Smooth muscle cell (in vitro differentiated cells): Measurements from ENCODE around the gene PAPPA. TPM values are rescaled to one million over a fixed set of nuclear protein-coding genes. Genes with fewer than 3 reads are reported as not detected.
A peak's percentile ranks its signal among the peaks of the same experiment; 100 is the strongest.

Source experiments
- DNase-seq: peaks from one replicate; lab custom pipeline; 2025; ENCODE audit not compliant: unreplicated experiment; lab: John Stamatoyannopoulos, UW
- H2AFZ ChIP-seq: fragments of 200-600 bp; sonication (generic); 2 replicates; pipeline ENCODE4 v1.6.0; 2016; ENCODE audit warnings: antibody characterized with exemption, low read depth, mild to moderate bottlenecking
- H3F3A ChIP-seq: fragments of 200-600 bp; sonication (generic); 2 replicates; pipeline ENCODE4 v1.6.0; 2017; ENCODE audit warnings: antibody characterized with exemption, low read depth
- H3K27ac ChIP-seq: fragments of 200-600 bp; sonication (generic); 2 replicates; pipeline ENCODE4 v1.5.1; 2016; ENCODE audit warnings: low read depth, mild to moderate bottlenecking
- H3K27me3 ChIP-seq: fragments of 200-600 bp; sonication (generic); 2 replicates; pipeline ENCODE4 v1.6.1; 2016; ENCODE audit warnings: low read depth, mild to moderate bottlenecking
- H3K36me3 ChIP-seq: fragments of 200-600 bp; sonication (generic); 2 replicates; pipeline ENCODE4 v1.5.1; 2016; ENCODE audit warnings: low read depth
- H3K4me1 ChIP-seq: fragments of 200-600 bp; sonication (generic); 2 replicates; pipeline ENCODE4 v1.5.1; 2016; ENCODE audit warnings: low read depth
- H3K4me2 ChIP-seq: fragments of 200-600 bp; sonication (generic); 2 replicates; pipeline ENCODE4 v1.6.0; 2016; ENCODE audit warnings: mild to moderate bottlenecking
- H3K4me3 ChIP-seq: fragments of 200-600 bp; sonication (generic); 2 replicates; pipeline ENCODE4 v1.5.1; 2016; ENCODE audit warnings: mild to moderate bottlenecking
- H3K79me2 ChIP-seq: fragments of 200-600 bp; sonication (generic); 2 replicates; pipeline ENCODE4 v1.6.0; 2016; ENCODE audit warnings: low read depth, mild to moderate bottlenecking
- H3K9ac ChIP-seq: fragments of 200-600 bp; sonication (generic); 2 replicates; pipeline ENCODE4 v1.6.0; 2016; ENCODE audit warnings: low read depth
- H3K9me3 ChIP-seq: fragments of 200-600 bp; sonication (generic); replicated peaks from 2 replicates; pipeline ENCODE4 v1.5.1; 2016; ENCODE audit warnings: low read depth
- H4K20me1 ChIP-seq: fragments of 200-600 bp; sonication (generic); 2 replicates; pipeline ENCODE4 v1.6.0; 2016; ENCODE audit warnings: low read depth
- CTCF ChIP-seq: fragments of 200-600 bp; sonication (generic); IDR thresholded peaks from 2 replicates; pipeline ENCODE4 v1.5.1; 2017; ENCODE audit warnings: borderline replicate concordance, mild to moderate bottlenecking, antibody characterized with exemption; ENCODE audit not compliant: insufficient read depth, poor library complexity, severe bottlenecking
- WGBS: methylation state at CpG from one replicate; pipeline ENCODE4 v1.1.7; 2016; ENCODE audit warnings: low lambda C conversion rate; 5-methylcytosine and 5-hydroxymethylcytosine counted together
- polyA plus RNA-seq: library from polyadenylated mRNA; unstranded; fragments of >200 nt; fragmentation: Nextera tagmentation; extraction: Ambion mirVana; gene quantifications from 2 replicates; pipeline ENCODE4 v1.2.1, GENCODE V29; 2016
- total RNA-seq: library from RNA; depleted of rRNA; stranded (reverse); fragments of >200 nt; gene quantifications from 2 replicates; pipeline ENCODE4 v1.2.3, GENCODE V29; 2014

The PAPPA gene
- total and polyA plus RNA-seq, 2 experiments from 2014 or later = 27.7 to 114 TPM

GRCh38 chr9:116387934-116388698 lies 234.5 kb downstream of the PAPPA start:
- Histone ChIP-seq H3K9me3 (no peaks in the 10 kb centered on the region), H3K4me2 (no peak overlapping the region), H3K4me1 (no peaks in the 10 kb centered on the region), H3F3A (peaks cover 18% of the 10 kb centered on the region), H4K20me1 (peaks cover 73% of the 10 kb centered on the region), H2AFZ (no peak overlapping the region), H3K27ac (no peak overlapping the region), H3K36me3 (peaks cover 8% of the 10 kb centered on the region), H3K4me3 (no peak overlapping the region), H3K9ac (no peak overlapping the region), H3K79me2 (no peaks in the 10 kb centered on the region), H3K27me3 (no peaks in the 10 kb centered on the region)
- WGBS = 93% methylated on average over 6 of the region's 6 CpGs
- no peak for DNase-seq
- TF ChIP-seq CTCF = no peak

GRCh38 chr9:116389541-116390302 lies 236.1 kb downstream of the PAPPA start:
- no peak for DNase-seq
- 33% methylated on average over 1 of the region's 1 CpG for WGBS
- Histone ChIP-seq H3K27me3 (no peaks in the 10 kb centered on the region), H3K4me3 (no peak overlapping the region), H4K20me1 (peaks cover 85% of the 10 kb centered on the region), H3F3A (peaks cover 18% of the 10 kb centered on the region), H3K4me2 (no peak overlapping the region), H3K4me1 (no peaks in the 10 kb centered on the region), H3K9me3 (no peaks in the 10 kb centered on the region), H3K36me3 (peaks cover 8% of the 10 kb centered on the region), H3K79me2 (no peaks in the 10 kb centered on the region), H3K9ac (no peak overlapping the region), H3K27ac (no peak overlapping the region), H2AFZ (no peak overlapping the region)
- TF ChIP-seq CTCF = no peak

GRCh38 chr9:116390303-116391228 lies 237.0 kb downstream of the PAPPA start:
- WGBS = 49% methylated on average over 7 of the region's 7 CpGs
- Histone ChIP-seq H4K20me1 (peaks cover 87% of the 10 kb centered on the region), H3K36me3 (peaks cover 8% of the 10 kb centered on the region), H3K9ac (no peak overlapping the region), H3K27me3 (no peaks in the 10 kb centered on the region), H3F3A (peaks cover 18% of the 10 kb centered on the region), H3K79me2 (no peaks in the 10 kb centered on the region), H3K27ac (peak overlapping the region; percentile 27), H3K4me2 (peak overlapping the region; percentile 30), H3K4me3 (no peak overlapping the region), H3K4me1 (no peaks in the 10 kb centered on the region), H3K9me3 (no peaks in the 10 kb centered on the region), H2AFZ (no peak overlapping the region)
- DNase-seq = no peak
- TF ChIP-seq CTCF = no peak
